Vagina (tissue), 2 donors: Measurements from ENCODE around the gene CXXC4. TPM values are rescaled to one million over a fixed set of nuclear protein-coding genes. Genes with fewer than 3 reads are reported as not detected.

ENCODE experiments used
- DNase-seq, 2 donors: peaks; one replicate each; pipeline ENCODE4 v3.0.0-alpha.2; 2017; ENCODE audit errors: extremely low spot score in 2 of 2
- H3K27ac ChIP-seq: fragments of 200-600 bp; sonication (generic); one replicate; pipeline ENCODE4 v1.5.1; 2019
- H3K27me3 ChIP-seq: fragments of 200-600 bp; sonication (generic); one replicate; pipeline ENCODE4 v1.5.1; 2019
- H3K36me3 ChIP-seq, 2 donors: fragments of 200-600 bp; sonication (generic); one replicate each; pipeline ENCODE4 v1.5.1; 2017 to 2019
- H3K4me1 ChIP-seq: fragments of 200-600 bp; sonication (generic); one replicate; pipeline ENCODE4 v1.5.1; 2019
- H3K4me3 ChIP-seq, 2 donors: fragments of 200-600 bp; sonication (generic); 1 replicate in 1 of 2; 2 replicates in 1 of 2; pipeline ENCODE4 v1.5.1; 2016 to 2019
- H3K9me3 ChIP-seq: fragments of 200-600 bp; sonication (generic); one replicate; pipeline ENCODE4 v1.5.1; 2019
- POLR2A ChIP-seq, 2 donors: fragments of 450-650 bp; IDR thresholded peaks; one replicate each; pipeline ENCODE4 v1.6.1; 2017; ENCODE audit warnings: antibody characterized with exemption in 2 of 2, mild to moderate bottlenecking in 2 of 2, moderate library complexity in 2 of 2
- POLR2AphosphoS5 ChIP-seq, 2 donors: sonication (generic); formaldehyde crosslinking; IDR thresholded peaks; one replicate each; pipeline ENCODE4 v1.9.0; 2017; ENCODE audit warnings: antibody characterized with exemption in 2 of 2, mild to moderate bottlenecking in 2 of 2, low read depth in 1 of 2; ENCODE audit not compliant: insufficient read depth in 1 of 2
- intact Hi-C: fragments of 100-400 bp; cut with DNase I; formaldehyde crosslinking; loops from one replicate; pipeline ENCODE4 v1.15.1; 2023
- total RNA-seq: library from RNA; depleted of rRNA; stranded (reverse); fragments of >200 nt; gene quantifications from one replicate; pipeline ENCODE4 v1.2.3, GENCODE V29; 2016
- TF ChIP-seq, protein P1 (sequence below), 3 experiments: fragments of 450-650 bp in 2 of 3; fragments of 200-600 bp in 1 of 3; sonication (generic) in 1 of 3; IDR thresholded peaks; one replicate each; pipeline ENCODE4 v1.5.1; 2017 to 2019; ENCODE audit warnings: antibody characterized with exemption in 3 of 3, mild to moderate bottlenecking in 2 of 3, moderate library complexity in 2 of 3

Gene CXXC4
- total RNA-seq, 1 donor from 2014 or later: 0.74 TPM

DNA sequence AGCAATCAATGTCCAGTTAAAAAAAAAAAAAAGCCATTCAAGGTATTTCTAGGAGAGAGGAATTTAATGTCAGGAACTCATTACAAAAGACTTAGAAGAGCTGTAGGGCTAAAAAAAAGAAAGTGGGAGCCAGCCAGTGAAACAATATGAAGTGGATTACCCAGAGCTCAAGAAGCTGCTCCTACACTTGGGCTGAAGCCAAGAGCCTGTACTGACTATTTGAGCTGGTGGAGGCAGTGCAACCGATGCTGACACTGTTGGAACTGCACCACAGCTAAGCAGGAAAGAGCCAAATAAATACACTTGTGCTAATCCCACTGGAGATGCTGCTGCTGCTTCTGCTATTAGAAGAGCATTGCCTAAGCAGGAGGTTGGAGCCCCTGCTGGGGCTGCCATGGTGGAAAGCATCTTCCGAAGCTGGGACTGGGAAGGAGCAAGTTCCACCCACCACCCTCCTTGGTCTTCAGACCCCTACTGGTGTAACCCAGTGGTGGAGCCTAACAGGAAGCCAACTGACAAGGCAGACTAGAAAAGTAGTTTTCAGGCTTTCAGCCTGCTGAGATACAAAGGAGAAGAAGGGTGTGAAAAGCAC is 65.4 kb downstream of the CXXC4 start:
- intact Hi-C loops: no loop called here
- no peak overlapping the region for H3K27ac ChIP-seq
- no peak overlapping the region for H3K4me3 ChIP-seq
- no peak for DNase-seq
- H3K9me3 ChIP-seq: no peaks in the 10 kb centered on the region
- TF ChIP-seq POLR2AphosphoS5 (IDR thresholded peaks at IDR 0.05; ENCODE audit: insufficient read depth in 1 of 2, low read depth in 1 of 2) (no peak), POLR2A (IDR thresholded peaks at IDR 0.05) (no peak)
- TF ChIP-seq, protein P1, sequence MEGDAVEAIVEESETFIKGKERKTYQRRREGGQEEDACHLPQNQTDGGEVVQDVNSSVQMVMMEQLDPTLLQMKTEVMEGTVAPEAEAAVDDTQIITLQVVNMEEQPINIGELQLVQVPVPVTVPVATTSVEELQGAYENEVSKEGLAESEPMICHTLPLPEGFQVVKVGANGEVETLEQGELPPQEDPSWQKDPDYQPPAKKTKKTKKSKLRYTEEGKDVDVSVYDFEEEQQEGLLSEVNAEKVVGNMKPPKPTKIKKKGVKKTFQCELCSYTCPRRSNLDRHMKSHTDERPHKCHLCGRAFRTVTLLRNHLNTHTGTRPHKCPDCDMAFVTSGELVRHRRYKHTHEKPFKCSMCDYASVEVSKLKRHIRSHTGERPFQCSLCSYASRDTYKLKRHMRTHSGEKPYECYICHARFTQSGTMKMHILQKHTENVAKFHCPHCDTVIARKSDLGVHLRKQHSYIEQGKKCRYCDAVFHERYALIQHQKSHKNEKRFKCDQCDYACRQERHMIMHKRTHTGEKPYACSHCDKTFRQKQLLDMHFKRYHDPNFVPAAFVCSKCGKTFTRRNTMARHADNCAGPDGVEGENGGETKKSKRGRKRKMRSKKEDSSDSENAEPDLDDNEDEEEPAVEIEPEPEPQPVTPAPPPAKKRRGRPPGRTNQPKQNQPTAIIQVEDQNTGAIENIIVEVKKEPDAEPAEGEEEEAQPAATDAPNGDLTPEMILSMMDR (IDR thresholded peaks at IDR 0.05): no peak
- H3K36me3 ChIP-seq: no peaks in the 10 kb centered on the region
- H3K27me3 ChIP-seq: no peaks in the 10 kb centered on the region
- no peaks in the 10 kb centered on the region for H3K4me1 ChIP-seq

DNA sequence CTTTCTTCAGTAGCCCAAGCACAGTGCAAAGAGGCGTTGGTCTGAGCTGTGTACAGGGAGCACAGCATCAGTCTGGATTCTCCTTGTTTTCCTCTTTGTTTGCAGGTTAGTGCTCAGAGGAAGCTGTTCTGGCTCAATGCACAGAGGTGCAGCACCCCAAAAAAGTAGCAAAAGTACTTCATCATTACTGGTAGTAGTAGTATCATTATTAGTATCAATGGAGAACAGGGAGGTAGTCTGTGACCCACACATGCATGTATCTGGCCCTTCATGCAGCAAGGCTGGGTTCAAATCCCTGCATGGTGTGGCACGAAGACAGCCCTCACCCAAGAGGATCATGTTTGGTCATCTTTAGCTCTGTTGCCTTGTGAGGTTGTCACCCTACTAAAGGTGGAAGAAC is 68.7 kb downstream of the CXXC4 start:
- Histone ChIP-seq H3K36me3 (no peaks in the 10 kb centered on the region), H3K9me3 (no peaks in the 10 kb centered on the region), H3K27ac (no peak overlapping the region), H3K4me1 (peaks cover 2% of the 10 kb centered on the region), H3K4me3 (no peak overlapping the region), H3K27me3 (no peaks in the 10 kb centered on the region)
- no peak for DNase-seq
- TF ChIP-seq, protein P1 (IDR thresholded peaks at IDR 0.05): no peak
- TF ChIP-seq POLR2A (IDR thresholded peaks at IDR 0.05) (no peak), POLR2AphosphoS5 (IDR thresholded peaks at IDR 0.05; ENCODE audit: insufficient read depth in 1 of 2, low read depth in 1 of 2) (no peak)
- intact Hi-C loops: no loop called here

DNA sequence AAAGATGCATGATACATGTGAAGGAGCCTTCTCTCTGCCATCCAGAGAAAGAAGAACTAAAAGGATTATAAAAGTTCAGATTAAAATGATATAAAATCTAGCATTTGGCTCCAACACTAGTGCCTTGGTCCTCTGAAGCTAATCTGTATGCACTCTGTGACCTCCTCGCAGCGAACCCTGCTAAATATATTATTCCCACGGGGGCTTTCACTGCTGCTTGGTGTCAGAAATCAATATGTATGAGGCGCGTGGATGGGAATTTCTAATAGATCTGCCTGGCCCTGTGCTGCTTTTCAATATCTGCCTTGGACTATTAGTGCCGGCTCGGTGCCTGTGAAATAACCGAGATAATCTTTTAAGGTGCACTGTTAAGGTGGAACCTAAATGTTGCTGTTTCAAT is 69.7 kb downstream of the CXXC4 start:
- no peak overlapping the region for H3K27ac ChIP-seq
- H3K9me3 ChIP-seq: no peaks in the 10 kb centered on the region
- peak overlapping the region; percentile 6 to 9 for H3K4me3 ChIP-seq
- intact Hi-C loops: no loop called here
- H3K36me3 ChIP-seq: no peaks in the 10 kb centered on the region
- TF ChIP-seq, protein P1 (IDR thresholded peaks at IDR 0.05): no peak
- TF ChIP-seq POLR2A (IDR thresholded peaks at IDR 0.05) (no peak), POLR2AphosphoS5 (IDR thresholded peaks at IDR 0.05; ENCODE audit: insufficient read depth in 1 of 2, low read depth in 1 of 2) (no peak)
- no peak for DNase-seq
- H3K27me3 ChIP-seq: no peaks in the 10 kb centered on the region
- H3K4me1 ChIP-seq: peaks cover 6% of the 10 kb centered on the region

DNA sequence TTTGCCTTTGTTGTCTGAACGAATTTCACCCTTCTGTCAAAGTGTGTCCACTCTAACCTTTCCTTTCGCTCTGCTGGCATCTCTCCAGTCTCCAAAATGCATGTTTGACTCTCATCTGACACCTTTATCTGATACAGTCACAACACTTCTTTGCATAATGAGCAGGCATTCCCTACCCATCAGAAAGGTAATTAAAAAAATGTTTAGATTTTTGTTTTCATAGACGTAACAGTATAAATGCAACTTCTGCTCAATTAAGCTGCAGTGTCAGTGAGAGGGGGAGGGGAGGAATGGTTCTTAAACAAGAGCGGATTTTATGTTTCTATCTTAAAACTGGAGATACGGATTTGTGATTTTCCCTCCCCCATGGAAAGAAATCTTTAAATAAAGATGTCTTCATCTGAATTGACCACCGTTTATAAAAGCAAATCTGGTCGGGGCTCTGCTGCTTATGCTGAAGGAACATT is 70.2 kb downstream of the CXXC4 start:
- intact Hi-C loops: no loop called here
- H3K27ac ChIP-seq: no peak overlapping the region
- TF ChIP-seq, protein P1 (IDR thresholded peaks at IDR 0.05): no peak
- no peak for TF ChIP-seq POLR2AphosphoS5 (IDR thresholded peaks at IDR 0.05; ENCODE audit: insufficient read depth in 1 of 2, low read depth in 1 of 2)
- TF ChIP-seq POLR2A (IDR thresholded peaks at IDR 0.05): no peak
- peak overlapping the region; percentile 6 to 9 for H3K4me3 ChIP-seq
- no peaks in the 10 kb centered on the region for H3K36me3 ChIP-seq
- peaks cover 6% of the 10 kb centered on the region for H3K4me1 ChIP-seq
- no peak for DNase-seq
- no peaks in the 10 kb centered on the region for H3K9me3 ChIP-seq
- H3K27me3 ChIP-seq: no peaks in the 10 kb centered on the region

DNA sequence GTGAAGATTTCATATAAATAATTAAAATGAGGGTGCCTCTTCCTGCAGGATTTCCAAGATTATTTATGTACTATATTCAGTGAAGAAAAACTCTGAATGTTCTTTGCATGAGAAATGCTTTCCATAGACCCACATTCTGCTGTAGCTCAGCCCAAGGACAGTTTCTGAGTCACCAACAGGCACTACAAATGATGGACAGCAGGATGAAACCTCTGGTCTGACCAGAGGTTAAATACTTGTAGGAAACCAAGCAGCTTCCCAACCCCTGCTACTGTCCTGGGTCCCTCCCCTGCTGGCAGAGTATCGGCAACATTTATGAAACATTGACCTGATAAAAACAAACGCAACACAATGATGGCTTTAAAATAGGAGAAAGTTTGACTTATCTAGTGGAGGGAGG is 73.1 kb downstream of the CXXC4 start:
- no peak overlapping the region for H3K4me3 ChIP-seq
- peaks cover 6% of the 10 kb centered on the region for H3K4me1 ChIP-seq
- no peak for DNase-seq
- TF ChIP-seq, protein P1 (IDR thresholded peaks at IDR 0.05): no peak
- TF ChIP-seq POLR2AphosphoS5 (IDR thresholded peaks at IDR 0.05; ENCODE audit: insufficient read depth in 1 of 2, low read depth in 1 of 2) (no peak), POLR2A (IDR thresholded peaks at IDR 0.05) (no peak)
- H3K27ac ChIP-seq: no peak overlapping the region
- no peaks in the 10 kb centered on the region for H3K9me3 ChIP-seq
- intact Hi-C loops: no loop called here
- H3K36me3 ChIP-seq: no peaks in the 10 kb centered on the region
- no peaks in the 10 kb centered on the region for H3K27me3 ChIP-seq
